22Rv1 (cell line): Measurements from ENCODE around the gene CRHR1.

Experiments used
- ZFX ChIP-seq: fragments of 450-650 bp; IDR thresholded peaks from 2 replicates; pipeline ENCODE4 v1.6.1; 2017; ENCODE audit warnings: antibody characterized with exemption, borderline replicate concordance
- TF ChIP-seq, protein P1 (sequence below): fragments of 450-650 bp; IDR thresholded peaks from 2 replicates; pipeline ENCODE4 v1.5.1; 2017; ENCODE audit warnings: mild to moderate bottlenecking

DNA sequence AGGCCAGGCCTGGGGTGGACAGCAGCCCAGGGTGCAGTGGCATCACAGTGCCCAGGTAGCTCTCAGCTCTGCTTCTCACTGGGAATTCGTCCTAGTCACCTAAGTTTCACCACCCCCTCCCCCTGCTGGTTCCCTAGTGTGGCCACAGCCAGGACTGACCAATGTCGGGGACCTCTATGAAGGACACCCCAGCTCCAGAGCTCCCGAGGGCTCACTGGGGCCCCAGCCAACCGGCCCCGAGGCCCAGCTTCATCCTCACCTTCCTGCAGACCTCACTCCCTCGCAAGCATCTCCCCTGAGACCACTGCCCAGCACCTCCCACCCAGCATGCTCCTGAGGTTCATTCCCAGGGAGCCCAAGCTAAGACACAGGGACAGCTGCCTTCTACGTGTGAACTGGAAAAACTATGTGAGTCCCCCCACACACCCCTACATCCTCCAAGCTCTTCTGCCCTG, 65.4 kb downstream of the CRHR1 start:
- TF ChIP-seq, protein P1, sequence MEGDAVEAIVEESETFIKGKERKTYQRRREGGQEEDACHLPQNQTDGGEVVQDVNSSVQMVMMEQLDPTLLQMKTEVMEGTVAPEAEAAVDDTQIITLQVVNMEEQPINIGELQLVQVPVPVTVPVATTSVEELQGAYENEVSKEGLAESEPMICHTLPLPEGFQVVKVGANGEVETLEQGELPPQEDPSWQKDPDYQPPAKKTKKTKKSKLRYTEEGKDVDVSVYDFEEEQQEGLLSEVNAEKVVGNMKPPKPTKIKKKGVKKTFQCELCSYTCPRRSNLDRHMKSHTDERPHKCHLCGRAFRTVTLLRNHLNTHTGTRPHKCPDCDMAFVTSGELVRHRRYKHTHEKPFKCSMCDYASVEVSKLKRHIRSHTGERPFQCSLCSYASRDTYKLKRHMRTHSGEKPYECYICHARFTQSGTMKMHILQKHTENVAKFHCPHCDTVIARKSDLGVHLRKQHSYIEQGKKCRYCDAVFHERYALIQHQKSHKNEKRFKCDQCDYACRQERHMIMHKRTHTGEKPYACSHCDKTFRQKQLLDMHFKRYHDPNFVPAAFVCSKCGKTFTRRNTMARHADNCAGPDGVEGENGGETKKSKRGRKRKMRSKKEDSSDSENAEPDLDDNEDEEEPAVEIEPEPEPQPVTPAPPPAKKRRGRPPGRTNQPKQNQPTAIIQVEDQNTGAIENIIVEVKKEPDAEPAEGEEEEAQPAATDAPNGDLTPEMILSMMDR = no peak
- no peak for TF ChIP-seq ZFX
